ENCODE results near the gene MYH14. TPM values are rescaled to one million over a fixed set of nuclear protein-coding genes. Genes with fewer than 3 reads are reported as not detected.

The MYH14 gene
- total RNA-seq, 2 donors from 2014 or later = 27.0 to 31.5 TPM

- no peak for DNase-seq (ENCODE audit: low spot score)
- Histone ChIP-seq H3K4me1 (replicated peaks) (no peaks in the 10 kb centered on the region), H3K9me3 (no peaks in the 10 kb centered on the region), H3K4me3 (no peak overlapping the region), H3K36me3 (no peaks in the 10 kb centered on the region), H3K27me3 (replicated peaks; ENCODE audit: insufficient read depth) (no peaks in the 10 kb centered on the region), H3K27ac (no peak overlapping the region)
- no peak for TF ChIP-seq POLR2AphosphoS5 (IDR thresholded peaks at IDR 0.05)
- TF ChIP-seq POLR2A (IDR thresholded peaks at IDR 0.05) = no peak
- TF ChIP-seq, protein P1, sequence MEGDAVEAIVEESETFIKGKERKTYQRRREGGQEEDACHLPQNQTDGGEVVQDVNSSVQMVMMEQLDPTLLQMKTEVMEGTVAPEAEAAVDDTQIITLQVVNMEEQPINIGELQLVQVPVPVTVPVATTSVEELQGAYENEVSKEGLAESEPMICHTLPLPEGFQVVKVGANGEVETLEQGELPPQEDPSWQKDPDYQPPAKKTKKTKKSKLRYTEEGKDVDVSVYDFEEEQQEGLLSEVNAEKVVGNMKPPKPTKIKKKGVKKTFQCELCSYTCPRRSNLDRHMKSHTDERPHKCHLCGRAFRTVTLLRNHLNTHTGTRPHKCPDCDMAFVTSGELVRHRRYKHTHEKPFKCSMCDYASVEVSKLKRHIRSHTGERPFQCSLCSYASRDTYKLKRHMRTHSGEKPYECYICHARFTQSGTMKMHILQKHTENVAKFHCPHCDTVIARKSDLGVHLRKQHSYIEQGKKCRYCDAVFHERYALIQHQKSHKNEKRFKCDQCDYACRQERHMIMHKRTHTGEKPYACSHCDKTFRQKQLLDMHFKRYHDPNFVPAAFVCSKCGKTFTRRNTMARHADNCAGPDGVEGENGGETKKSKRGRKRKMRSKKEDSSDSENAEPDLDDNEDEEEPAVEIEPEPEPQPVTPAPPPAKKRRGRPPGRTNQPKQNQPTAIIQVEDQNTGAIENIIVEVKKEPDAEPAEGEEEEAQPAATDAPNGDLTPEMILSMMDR (IDR thresholded peaks at IDR 0.05) = no peak
- WGBS = 94% methylated on average over 19 of the region's 19 CpGs
- intact Hi-C loops (cut with DNase I) = no loop called here
These were observed 45.4 kb downstream of the MYH14 start for GRCh38 chr19:50248826-50249225.

- no peak for DNase-seq (ENCODE audit: low spot score)
- TF ChIP-seq, protein P1 (IDR thresholded peaks at IDR 0.05) = no peak
- TF ChIP-seq POLR2A (IDR thresholded peaks at IDR 0.05) (no peak), POLR2AphosphoS5 (IDR thresholded peaks at IDR 0.05) (no peak)
- Histone ChIP-seq H3K27me3 (replicated peaks; ENCODE audit: insufficient read depth) (no peaks in the 10 kb centered on the region), H3K27ac (no peak overlapping the region), H3K4me1 (replicated peaks) (no peaks in the 10 kb centered on the region), H3K4me3 (no peak overlapping the region), H3K9me3 (no peaks in the 10 kb centered on the region), H3K36me3 (no peaks in the 10 kb centered on the region)
- WGBS = 80% methylated on average over 16 of the region's 16 CpGs
- intact Hi-C loops (cut with DNase I) = no loop called here
These were observed 46.2 kb downstream of the MYH14 start for GRCh38 chr19:50249636-50250035.

DNA sequence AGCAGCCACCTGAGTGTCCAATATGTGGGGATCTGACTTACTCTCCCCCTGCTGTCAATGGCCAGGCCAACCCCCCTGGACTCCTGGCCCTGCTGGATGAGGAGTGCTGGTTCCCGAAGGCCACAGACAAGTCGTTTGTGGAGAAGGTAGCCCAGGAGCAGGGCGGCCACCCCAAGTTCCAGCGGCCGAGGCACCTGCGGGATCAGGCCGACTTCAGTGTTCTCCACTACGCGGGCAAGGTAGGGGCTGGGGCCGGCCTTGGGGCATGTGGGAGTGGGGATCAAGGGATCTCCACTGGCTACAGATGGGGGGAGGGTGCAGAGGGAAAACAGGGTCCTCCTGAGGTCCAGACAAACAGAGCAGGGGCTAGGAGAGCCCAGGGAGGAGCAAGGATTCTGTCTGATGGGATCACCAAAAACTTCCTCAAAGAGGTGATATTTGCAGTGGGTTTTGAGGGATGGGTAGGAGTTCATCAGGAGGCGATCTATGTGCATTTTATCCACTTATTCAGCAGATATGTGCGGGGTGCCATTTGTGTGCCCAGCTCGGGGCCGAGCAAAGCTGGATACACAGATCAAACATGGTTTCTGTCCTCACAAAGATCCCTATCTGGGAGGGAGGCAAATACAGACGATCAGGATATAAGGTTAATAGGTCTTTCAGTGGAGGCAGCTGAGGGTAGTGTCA, 47.2 kb downstream of the MYH14 start:
- Histone ChIP-seq H3K27me3 (replicated peaks; ENCODE audit: insufficient read depth) (no peaks in the 10 kb centered on the region), H3K27ac (no peak overlapping the region), H3K4me1 (replicated peaks) (no peaks in the 10 kb centered on the region), H3K4me3 (no peak overlapping the region), H3K36me3 (no peaks in the 10 kb centered on the region), H3K9me3 (no peaks in the 10 kb centered on the region)
- intact Hi-C loops (cut with DNase I) = no loop called here
- DNase-seq (ENCODE audit: low spot score) = no peak
- no peak for TF ChIP-seq POLR2AphosphoS5 (IDR thresholded peaks at IDR 0.05)
- TF ChIP-seq, protein P1 (IDR thresholded peaks at IDR 0.05) = no peak
- TF ChIP-seq POLR2A (IDR thresholded peaks at IDR 0.05) = no peak
- WGBS = 84% methylated on average over 15 of the region's 15 CpGs

DNA sequence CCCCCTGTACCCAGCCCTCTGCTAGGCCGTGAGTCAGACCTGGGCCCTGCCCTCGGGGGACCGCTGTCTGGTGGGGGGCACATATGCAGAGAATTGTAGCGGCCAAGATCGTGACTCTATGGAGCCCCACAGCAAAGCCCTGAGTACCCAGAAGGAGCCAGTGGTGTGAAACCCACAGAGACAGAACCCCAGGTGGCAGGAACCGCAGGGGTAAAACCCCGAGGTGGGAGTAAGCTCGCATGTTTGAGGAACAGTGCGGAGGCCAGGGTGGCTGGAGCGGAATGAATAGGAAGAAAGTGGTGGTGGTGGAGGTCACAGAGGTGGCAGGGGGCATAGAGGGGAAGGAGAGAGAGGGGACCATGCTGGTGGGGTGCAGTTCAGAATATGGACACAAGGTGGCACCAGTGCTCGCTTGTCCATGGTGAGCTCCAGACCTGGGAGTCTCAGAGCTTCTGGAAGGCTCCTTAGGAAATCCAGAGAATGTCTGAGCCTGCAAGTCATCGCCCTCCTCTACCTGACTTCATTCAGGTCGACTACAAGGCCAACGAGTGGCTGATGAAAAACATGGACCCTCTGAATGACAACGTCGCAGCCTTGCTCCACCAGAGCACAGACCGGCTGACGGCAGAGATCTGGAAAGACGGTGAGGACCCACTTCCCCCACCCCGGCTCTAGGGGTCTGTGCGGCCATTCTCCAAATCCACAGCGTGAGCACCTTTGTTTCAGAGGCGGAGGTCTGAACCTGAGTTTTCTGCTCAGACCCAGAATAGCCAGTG, 48.9 kb downstream of the MYH14 start:
- DNase-seq (ENCODE audit: low spot score) = peak; percentile 20
- 92% methylated on average over 23 of the region's 23 CpGs for WGBS
- no peak overlapping the region for H3K4me3 ChIP-seq
- H3K27me3 ChIP-seq (replicated peaks; ENCODE audit: insufficient read depth) = no peaks in the 10 kb centered on the region
- TF ChIP-seq POLR2A (IDR thresholded peaks at IDR 0.05) (no peak), POLR2AphosphoS5 (IDR thresholded peaks at IDR 0.05) (no peak)
- TF ChIP-seq, protein P1 (IDR thresholded peaks at IDR 0.05) = peak; percentile 25 to 51 (median 48)
- H3K27ac ChIP-seq = no peak overlapping the region
- H3K4me1 ChIP-seq (replicated peaks) = no peaks in the 10 kb centered on the region
- no peaks in the 10 kb centered on the region for H3K9me3 ChIP-seq
- intact Hi-C loops (cut with DNase I) = no loop called here
- H3K36me3 ChIP-seq = no peaks in the 10 kb centered on the region
